ENCODE results near the gene TMEM255B. TPM values are rescaled to one million over a fixed set of nuclear protein-coding genes. Genes with fewer than 3 reads are reported as not detected.

TMEM255B gene
- total RNA-seq, 1 experiment from 2014 or later = 4.7 TPM

GRCh38 chr13:113748101-113748861 lies 10.7 kb upstream of the TMEM255B start:
- peaks cover 20% of the 10 kb centered on the region for H3K9me3 Mint-ChIP-seq
- no peak overlapping the region for H3K4me3 Mint-ChIP-seq
- H3K27ac Mint-ChIP-seq = peak overlapping the region; percentile 36; the same call in 1 of the 2 replicates
- H3K27me3 Mint-ChIP-seq (ENCODE audit: low read depth) = peaks cover 3% of the 10 kb centered on the region
- H3K36me3 Mint-ChIP-seq = peaks cover 15% of the 10 kb centered on the region
- no peaks in the 10 kb centered on the region for H3K4me1 Mint-ChIP-seq
- CTCF ChIA-PET = no interaction called here
- DNase-seq (ENCODE audit: low spot score) (no peak), ATAC-seq (no peak)
- POLR2A ChIA-PET = no interaction called here
- TF ChIP-seq PRRX2 (CRISPR knock-in tag; IDR thresholded peaks at IDR 0.05) = no peak
- no peak for TF ChIP-seq ATF1 (CRISPR knock-in tag; IDR thresholded peaks at IDR 0.05)
- peak; percentile 78; the same call in 1 of the 2 replicates for TF ChIP-seq ZNF263 (CRISPR knock-in tag; IDR thresholded peaks at IDR 0.05; ENCODE audit: low read depth)

- TF ChIP-seq ZBTB21 (CRISPR knock-in tag; IDR thresholded peaks at IDR 0.05; ENCODE audit: borderline replicate concordance) = no peak
- no peak for TF ChIP-seq FOXK1 (CRISPR knock-in tag; IDR thresholded peaks at IDR 0.05)
- TF ChIP-seq ATF2 (CRISPR knock-in tag; IDR thresholded peaks at IDR 0.05; ENCODE audit: borderline replicate concordance, low read depth) = no peak
- TF ChIP-seq ATF6 (CRISPR knock-in tag; IDR thresholded peaks at IDR 0.05) = no peak
- no peak for TF ChIP-seq RORB (CRISPR knock-in tag; IDR thresholded peaks at IDR 0.05)
- no peak for TF ChIP-seq GABPB1 (CRISPR knock-in tag; IDR thresholded peaks at IDR 0.05)
- no peak for TF ChIP-seq NR2C2 (CRISPR knock-in tag; IDR thresholded peaks at IDR 0.05)
- no peak for TF ChIP-seq FOXJ3 (CRISPR knock-in tag; IDR thresholded peaks at IDR 0.05; ENCODE audit: borderline replicate concordance)
- H3K9me3 Mint-ChIP-seq = peaks cover 20% of the 10 kb centered on the region
- H3K4me1 Mint-ChIP-seq = no peaks in the 10 kb centered on the region
- ChIA-PET POLR2A (no interaction called here), CTCF (no interaction called here)
- H3K4me3 Mint-ChIP-seq = no peak overlapping the region
- DNase-seq (ENCODE audit: low spot score) = no peak
- H3K27ac Mint-ChIP-seq = no peak overlapping the region
- H3K27me3 Mint-ChIP-seq (ENCODE audit: low read depth) = peaks cover 3% of the 10 kb centered on the region
- no peak for ATAC-seq
- peaks cover 15% of the 10 kb centered on the region for H3K36me3 Mint-ChIP-seq
These were observed 10.1 kb upstream of the TMEM255B start for GRCh38 chr13:113748862-113749451.

- H3K27ac Mint-ChIP-seq = no peak overlapping the region
- peaks cover 15% of the 10 kb centered on the region for H3K36me3 Mint-ChIP-seq
- no peaks in the 10 kb centered on the region for H3K4me1 Mint-ChIP-seq
- ChIA-PET CTCF (interaction anchor here (1.2 kb wide), 1 partner anchor 8 kb away, joined by 3 read pairs; no protein-coding TSS in a partner anchor), POLR2A (no interaction called here)
- peaks cover 3% of the 10 kb centered on the region for H3K27me3 Mint-ChIP-seq (ENCODE audit: low read depth)
- DNase-seq (ENCODE audit: low spot score) (no peak), ATAC-seq (no peak)
- H3K9me3 Mint-ChIP-seq = peaks cover 20% of the 10 kb centered on the region
- no peak overlapping the region for H3K4me3 Mint-ChIP-seq
- TF ChIP-seq ZNF416 (CRISPR knock-in tag; IDR thresholded peaks at IDR 0.05) (no peak), ZNF219 (CRISPR knock-in tag; IDR thresholded peaks at IDR 0.05; ENCODE audit: borderline replicate concordance) (no peak), AR (CRISPR knock-in tag; IDR thresholded peaks at IDR 0.05) (no peak), CREM (CRISPR knock-in tag; IDR thresholded peaks at IDR 0.05) (no peak), NFATC4 (CRISPR knock-in tag; IDR thresholded peaks at IDR 0.05) (no peak), ZNF425 (CRISPR knock-in tag; conservative IDR thresholded peaks at IDR 0.05) (no peak), ZNF263 (CRISPR knock-in tag; IDR thresholded peaks at IDR 0.05; ENCODE audit: low read depth) (no peak), NR1H2 (CRISPR knock-in tag; IDR thresholded peaks at IDR 0.05) (no peak), SMAD3 (CRISPR knock-in tag; IDR thresholded peaks at IDR 0.05; ENCODE audit: borderline replicate concordance) (no peak), NFE2L1 (CRISPR knock-in tag; IDR thresholded peaks at IDR 0.05) (no peak), ZNF396 (CRISPR knock-in tag; IDR thresholded peaks at IDR 0.05; ENCODE audit: borderline replicate concordance) (no peak), GTF2I (CRISPR knock-in tag; conservative IDR thresholded peaks at IDR 0.05) (no peak), JUN (CRISPR knock-in tag; IDR thresholded peaks at IDR 0.05) (no peak)
These were observed 9.5 kb upstream of the TMEM255B start for GRCh38 chr13:113749507-113749906.
